ENCODE measurements around the gene BABAM2. TPM values are rescaled to one million over a fixed set of nuclear protein-coding genes. Genes with fewer than 3 reads are reported as not detected.

The BABAM2 gene
- total RNA-seq, 4 donors from 2014 or later: 33.2 to 70.3 (median 38.6) TPM

DNA sequence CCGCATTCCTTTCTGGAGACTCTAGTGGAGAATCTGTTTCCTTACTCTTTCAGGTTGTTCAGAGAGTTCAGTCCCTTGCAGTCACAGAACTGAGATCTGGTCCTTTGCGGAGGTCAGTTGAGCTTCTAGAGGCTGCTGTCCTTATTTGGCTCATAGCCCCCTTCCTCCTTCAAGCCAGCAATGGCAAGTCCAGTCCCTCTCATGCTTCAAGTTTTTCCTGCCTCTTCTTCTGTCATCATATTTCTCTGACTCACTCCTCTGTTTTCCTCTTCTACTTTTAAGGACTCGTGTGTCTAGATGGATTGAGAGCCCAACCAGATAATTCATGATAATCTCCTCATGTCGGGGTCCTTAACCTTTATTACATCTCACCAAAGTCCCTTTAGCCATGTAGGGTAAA lies 328.6 kb downstream of the BABAM2 start:
- WGBS, 2 donors: 91 to 94% methylated on average over 4 of the region's 4 CpGs
- Histone ChIP-seq H3K4me3 (replicated peaks in 1 of 3) (no peak overlapping the region), H3K27me3 (no peaks in the 10 kb centered on the region), H3K9me3 (no peaks in the 10 kb centered on the region), H3K27ac (no peak overlapping the region), H3K36me3 (no peaks in the 10 kb centered on the region), H3K4me1 (no peaks in the 10 kb centered on the region)
- intact Hi-C loops (cut with DNase I): no loop called here
- no peak for DNase-seq
- TF ChIP-seq POLR2A (IDR thresholded peaks at IDR 0.05): no peak
- TF ChIP-seq, protein P1, sequence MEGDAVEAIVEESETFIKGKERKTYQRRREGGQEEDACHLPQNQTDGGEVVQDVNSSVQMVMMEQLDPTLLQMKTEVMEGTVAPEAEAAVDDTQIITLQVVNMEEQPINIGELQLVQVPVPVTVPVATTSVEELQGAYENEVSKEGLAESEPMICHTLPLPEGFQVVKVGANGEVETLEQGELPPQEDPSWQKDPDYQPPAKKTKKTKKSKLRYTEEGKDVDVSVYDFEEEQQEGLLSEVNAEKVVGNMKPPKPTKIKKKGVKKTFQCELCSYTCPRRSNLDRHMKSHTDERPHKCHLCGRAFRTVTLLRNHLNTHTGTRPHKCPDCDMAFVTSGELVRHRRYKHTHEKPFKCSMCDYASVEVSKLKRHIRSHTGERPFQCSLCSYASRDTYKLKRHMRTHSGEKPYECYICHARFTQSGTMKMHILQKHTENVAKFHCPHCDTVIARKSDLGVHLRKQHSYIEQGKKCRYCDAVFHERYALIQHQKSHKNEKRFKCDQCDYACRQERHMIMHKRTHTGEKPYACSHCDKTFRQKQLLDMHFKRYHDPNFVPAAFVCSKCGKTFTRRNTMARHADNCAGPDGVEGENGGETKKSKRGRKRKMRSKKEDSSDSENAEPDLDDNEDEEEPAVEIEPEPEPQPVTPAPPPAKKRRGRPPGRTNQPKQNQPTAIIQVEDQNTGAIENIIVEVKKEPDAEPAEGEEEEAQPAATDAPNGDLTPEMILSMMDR (IDR thresholded peaks at IDR 0.05): no peak

DNA sequence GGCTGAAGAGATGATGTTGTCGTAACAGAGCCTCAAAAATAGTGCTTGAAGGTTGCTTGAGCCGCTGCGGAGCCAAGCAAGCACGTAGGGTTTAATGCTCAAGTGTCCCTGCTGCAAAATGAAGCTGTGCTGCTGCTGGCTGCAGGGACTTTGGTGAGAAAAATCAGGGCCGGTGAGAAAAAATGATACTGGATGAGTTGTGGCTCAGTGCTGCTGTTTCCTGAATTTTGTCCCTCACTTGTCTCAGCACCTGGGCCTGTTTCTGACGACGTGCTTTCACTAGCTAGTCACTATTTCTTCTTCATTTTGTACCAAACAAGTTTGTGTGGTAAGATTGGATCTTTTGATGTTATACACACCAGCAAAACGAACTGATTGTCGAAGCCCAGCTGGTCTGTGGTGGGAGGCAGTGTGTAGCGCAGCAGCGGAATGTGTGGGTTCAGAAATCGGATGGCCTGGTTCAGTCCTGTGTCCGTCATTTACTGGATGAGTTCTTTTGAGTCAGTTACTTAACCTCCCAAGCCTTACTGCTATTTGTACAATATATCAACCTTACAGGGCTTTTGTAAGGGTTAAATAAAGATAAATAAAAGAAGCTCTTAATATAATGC lies 329.3 kb downstream of the BABAM2 start:
- WGBS, 2 donors: 66 to 73% methylated on average over 13 of the region's 13 CpGs

DNA sequence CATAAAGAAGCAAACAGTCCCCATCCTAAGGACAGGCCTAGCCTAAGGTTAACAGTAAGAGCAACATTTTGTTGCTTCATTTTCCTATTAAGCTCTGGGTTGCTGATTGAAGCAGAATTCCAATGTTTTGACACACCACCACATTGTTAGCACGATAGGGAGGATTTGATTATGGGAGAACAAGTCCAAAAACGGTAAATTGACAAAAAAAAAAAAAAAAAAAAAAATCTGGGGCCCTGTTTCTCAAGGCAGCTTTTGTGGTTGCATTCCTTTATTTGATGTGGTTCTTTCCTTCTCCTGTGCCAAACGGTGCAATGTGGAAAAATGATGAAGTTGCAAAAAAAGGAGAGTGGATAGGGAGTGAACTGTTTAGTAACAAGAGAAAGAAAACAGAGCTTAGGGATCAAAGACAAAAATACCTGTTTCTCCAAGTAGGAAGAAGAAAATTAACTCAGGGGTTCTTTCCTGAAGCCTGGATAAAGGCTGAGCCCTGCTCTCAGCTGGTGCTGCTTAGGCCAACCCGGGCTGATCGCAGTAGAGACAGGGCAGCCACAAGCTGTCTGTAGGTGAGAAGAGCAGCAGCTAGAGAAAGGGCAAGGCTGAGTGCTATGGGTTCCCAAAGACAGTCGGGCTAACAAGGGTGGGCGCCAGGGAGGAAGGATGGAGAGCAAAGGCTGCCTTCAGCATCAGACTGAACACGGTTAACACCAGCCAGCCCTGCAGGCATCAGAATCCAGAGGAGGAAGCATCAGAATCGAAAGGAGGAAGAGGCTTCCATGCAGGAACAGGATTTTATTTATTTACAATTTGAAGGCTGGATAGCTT lies 334.3 kb downstream of the BABAM2 start:
- no peaks in the 10 kb centered on the region for H3K4me1 ChIP-seq
- WGBS, 2 donors: 73 to 74% methylated on average over 9 of the region's 9 CpGs
- intact Hi-C loops (cut with DNase I): no loop called here
- TF ChIP-seq, protein P1 (IDR thresholded peaks at IDR 0.05): no peak
- TF ChIP-seq POLR2A (IDR thresholded peaks at IDR 0.05): no peak
- no peak overlapping the region for H3K27ac ChIP-seq
- H3K27me3 ChIP-seq: no peaks in the 10 kb centered on the region
- no peaks in the 10 kb centered on the region for H3K9me3 ChIP-seq
- H3K36me3 ChIP-seq: no peaks in the 10 kb centered on the region
- DNase-seq: no peak
- no peak overlapping the region for H3K4me3 ChIP-seq (replicated peaks in 1 of 3)

More for the DNA sequence above, 329.3 kb downstream of the BABAM2 start:
- Histone ChIP-seq H3K27ac (no peak overlapping the region), H3K36me3 (no peaks in the 10 kb centered on the region), H3K4me1 (no peaks in the 10 kb centered on the region), H3K27me3 (no peaks in the 10 kb centered on the region), H3K9me3 (no peaks in the 10 kb centered on the region), H3K4me3 (replicated peaks in 1 of 3) (no peak overlapping the region)
- intact Hi-C loops (cut with DNase I): no loop called here
- no peak for DNase-seq
- TF ChIP-seq, protein P1 (IDR thresholded peaks at IDR 0.05): no peak
- TF ChIP-seq POLR2A (IDR thresholded peaks at IDR 0.05): no peak

DNA sequence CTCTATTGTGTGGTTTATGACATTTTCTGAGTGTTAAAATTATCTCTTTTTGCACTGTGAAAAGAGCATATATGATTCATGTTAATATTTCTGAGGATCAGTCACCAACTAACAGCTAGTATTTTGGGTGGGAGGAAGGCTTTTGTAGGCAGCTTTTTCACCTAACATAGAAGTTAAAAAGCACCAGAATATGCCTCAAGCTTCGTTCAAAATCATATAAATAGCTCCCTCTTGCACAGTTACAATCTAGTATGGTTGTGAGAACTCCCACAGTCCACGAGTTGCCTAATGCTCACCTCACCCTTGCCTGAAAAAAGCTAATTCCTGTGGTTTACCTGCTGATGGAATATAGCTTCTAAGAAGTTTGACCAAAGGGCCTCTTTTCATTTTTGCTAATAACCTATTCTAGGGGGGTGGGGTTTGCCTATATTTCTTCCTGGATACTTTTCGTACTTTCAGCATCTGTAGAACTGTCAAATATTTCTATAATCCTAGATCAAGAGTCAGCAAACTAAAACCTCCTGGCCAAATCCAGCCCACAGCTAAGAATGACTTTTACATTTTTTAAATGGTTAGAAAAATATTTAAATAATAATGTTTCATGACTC lies 335.0 kb downstream of the BABAM2 start:
- H3K27ac ChIP-seq: no peak overlapping the region
- H3K4me3 ChIP-seq (replicated peaks in 1 of 3): no peak overlapping the region
- intact Hi-C loops (cut with DNase I): no loop called here
- H3K9me3 ChIP-seq: no peaks in the 10 kb centered on the region
- 77 to 78% methylated on average over 3 of the region's 3 CpGs for WGBS, 2 donors
- no peaks in the 10 kb centered on the region for H3K36me3 ChIP-seq
- DNase-seq: no peak
- H3K27me3 ChIP-seq: no peaks in the 10 kb centered on the region
- H3K4me1 ChIP-seq: no peaks in the 10 kb centered on the region
- TF ChIP-seq, protein P1 (IDR thresholded peaks at IDR 0.05): no peak
- TF ChIP-seq POLR2A (IDR thresholded peaks at IDR 0.05): no peak

DNA sequence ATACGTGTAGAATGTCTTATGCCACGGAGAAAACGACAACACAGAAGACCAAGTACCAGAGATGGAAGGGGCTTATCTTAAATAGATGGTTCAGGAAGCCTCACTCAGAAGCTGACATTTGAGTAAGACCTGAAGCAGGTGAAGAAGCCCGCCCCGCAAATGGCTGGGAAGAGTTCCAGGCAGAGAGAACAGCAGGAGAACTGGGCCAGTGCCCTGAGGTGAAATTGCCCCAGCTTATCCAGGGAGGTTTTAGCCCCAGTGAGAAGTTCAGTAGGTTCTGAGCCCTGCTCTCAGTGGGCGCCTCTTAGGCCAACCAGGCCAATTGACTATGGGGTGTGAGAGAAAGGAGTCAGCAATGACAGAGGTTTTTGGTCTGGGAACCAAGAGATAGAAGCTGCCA lies 336.0 kb downstream of the BABAM2 start:
- no peak for TF ChIP-seq POLR2A (IDR thresholded peaks at IDR 0.05)
- TF ChIP-seq, protein P1 (IDR thresholded peaks at IDR 0.05): no peak
- Histone ChIP-seq H3K27ac (no peak overlapping the region), H3K9me3 (no peaks in the 10 kb centered on the region), H3K36me3 (no peaks in the 10 kb centered on the region), H3K4me3 (replicated peaks in 1 of 3) (no peak overlapping the region), H3K4me1 (no peaks in the 10 kb centered on the region), H3K27me3 (no peaks in the 10 kb centered on the region)
- intact Hi-C loops (cut with DNase I): no loop called here
- WGBS, 2 donors: 96 to 98% methylated on average over 6 of the region's 6 CpGs
- no peak for DNase-seq

Data from thyroid gland (tissue), 4 donors.